Measurements from ENCODE around the gene CTNNA3.

Gene CTNNA3

GRCh38 chr10:66246177-66246576 lies 1449.8 kb downstream of the CTNNA3 start:
- DNase-seq = no peak

DNA sequence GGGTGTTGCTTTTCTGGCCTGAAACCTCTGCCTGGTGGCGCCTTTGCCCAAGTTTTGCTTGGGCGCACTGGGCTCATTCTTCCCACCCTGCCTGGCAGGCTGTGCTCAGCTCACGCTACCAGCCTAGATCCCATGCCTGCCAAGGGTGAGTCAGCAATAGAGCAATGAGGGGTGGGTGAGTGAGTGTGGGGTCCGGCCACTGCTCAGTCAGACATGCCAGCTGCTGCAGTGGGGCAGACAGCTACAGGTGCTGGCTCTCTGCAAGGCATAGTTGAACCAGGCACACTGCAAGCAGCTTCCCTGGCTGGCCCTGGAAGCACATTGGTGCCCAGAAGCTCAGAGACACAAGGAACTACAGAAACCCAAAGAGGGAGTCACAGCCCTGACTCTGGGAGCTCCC lies 1451.0 kb downstream of the CTNNA3 start:
- no peak for DNase-seq

DNA sequence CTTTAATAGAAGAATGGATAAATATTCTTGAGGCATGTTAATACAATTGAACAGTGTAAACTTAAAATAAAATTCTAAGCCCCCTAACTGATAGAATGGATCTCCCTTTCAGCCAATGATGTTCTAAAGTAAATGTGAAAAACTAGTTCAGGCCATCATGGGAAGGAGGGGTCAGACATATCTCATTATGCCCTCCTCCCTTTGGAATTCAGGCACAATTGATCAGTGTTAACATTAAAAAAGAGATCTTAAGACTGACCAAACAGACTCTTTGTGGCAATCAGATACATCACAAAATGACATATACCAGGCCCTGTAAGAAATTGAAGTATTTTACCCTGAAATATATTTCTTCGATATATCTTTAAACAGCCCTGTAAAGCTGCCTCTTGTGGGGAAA lies 1453.1 kb downstream of the CTNNA3 start:
- DNase-seq = no peak

GRCh38 chr10:66239062-66239461 lies 1456.9 kb downstream of the CTNNA3 start:
- DNase-seq = no peak

DNA sequence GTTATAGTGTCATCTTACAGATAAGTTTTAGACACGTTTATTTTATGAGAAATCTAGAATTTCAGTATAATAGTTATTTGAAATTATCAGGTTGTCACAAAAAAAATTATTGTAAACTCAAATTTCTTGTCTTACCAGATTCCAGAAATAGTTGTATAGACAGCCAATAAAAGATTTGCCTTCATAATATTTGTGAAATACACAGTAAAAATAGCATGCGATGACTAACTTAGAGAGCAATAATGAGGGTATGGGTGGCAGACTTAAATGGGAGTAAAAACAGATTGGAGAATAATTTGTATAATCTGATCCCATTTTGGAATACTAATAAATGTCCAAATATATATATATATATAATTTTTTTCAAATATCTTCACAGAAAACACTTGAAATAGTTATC lies 1457.7 kb downstream of the CTNNA3 start:
- DNase-seq = no peak

GRCh38 chr10:66234872-66235271 lies 1461.1 kb downstream of the CTNNA3 start:
- DNase-seq = peak; percentile 57

DNA sequence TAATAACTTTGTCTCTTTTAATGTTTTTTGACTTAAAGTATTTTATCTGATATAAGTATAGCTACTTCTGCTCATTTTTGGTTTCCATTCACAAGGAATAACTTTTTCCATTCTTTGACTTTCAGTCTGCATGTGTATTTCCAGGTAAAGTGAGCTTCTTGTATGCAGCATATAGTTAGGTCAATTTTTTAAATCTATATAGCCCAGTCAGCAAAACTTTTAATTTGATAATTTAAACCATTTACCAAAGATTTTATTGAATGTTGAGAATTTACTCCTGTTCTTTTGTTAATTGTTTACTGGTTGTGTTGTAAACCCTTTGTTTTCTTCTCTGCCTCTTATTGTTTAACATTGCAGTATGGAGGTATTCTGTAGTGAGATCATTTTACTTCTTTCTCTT lies 1467.1 kb downstream of the CTNNA3 start:
- DNase-seq = no peak

DNA sequence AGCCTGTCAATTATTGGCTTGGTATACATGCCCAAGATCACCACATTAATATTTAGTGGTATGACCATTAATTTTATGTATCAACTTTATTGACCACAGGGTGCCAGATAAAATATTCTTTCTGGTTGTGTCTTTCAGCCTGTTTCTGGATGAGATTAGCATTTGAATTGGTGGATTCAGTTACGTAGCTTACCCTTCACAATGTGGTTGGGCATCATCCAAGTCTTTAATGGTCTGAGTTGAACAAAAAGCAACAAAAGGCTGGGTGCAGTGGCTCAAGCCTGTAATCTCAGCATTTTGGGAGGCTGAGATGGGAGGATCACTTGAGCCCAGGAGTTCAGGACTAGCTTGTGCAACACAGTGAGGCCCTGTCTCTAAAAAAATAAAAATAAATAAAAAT lies 1472.3 kb downstream of the CTNNA3 start:
- no peak for DNase-seq

DNA sequence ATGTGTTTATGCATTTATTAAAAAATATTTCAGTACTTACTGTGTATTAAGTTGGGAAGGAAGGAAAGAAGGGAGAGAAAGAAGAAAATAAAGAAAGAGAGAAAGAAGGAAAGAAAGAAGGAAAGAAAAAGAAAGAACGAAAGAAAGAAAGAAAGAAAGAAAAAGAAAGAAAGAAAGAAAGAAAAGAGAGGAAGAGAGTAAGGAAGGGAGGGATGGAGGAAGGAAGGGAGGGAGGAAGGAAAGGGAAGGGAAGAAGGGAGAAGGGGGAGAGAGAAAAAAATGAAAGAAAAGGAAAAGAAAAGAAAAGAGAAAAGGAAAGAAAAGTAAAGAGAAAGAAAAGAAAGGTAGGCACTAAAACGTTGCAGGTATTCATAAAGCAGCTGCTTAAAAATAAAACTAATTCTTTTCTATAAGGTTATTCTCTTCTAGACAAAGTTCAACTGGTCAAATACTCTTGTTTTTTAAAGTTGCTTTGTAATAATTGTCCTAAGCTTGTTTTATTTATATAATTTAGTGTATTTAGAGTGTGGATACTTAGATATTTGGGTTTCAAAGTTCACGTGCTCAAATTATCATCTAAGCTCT lies 1473.4 kb downstream of the CTNNA3 start:
- DNase-seq = no peak

- DNase-seq = no peak
Observed at GRCh38 chr10:66218981-66219587, 1476.9 kb downstream of the CTNNA3 start.

DNA sequence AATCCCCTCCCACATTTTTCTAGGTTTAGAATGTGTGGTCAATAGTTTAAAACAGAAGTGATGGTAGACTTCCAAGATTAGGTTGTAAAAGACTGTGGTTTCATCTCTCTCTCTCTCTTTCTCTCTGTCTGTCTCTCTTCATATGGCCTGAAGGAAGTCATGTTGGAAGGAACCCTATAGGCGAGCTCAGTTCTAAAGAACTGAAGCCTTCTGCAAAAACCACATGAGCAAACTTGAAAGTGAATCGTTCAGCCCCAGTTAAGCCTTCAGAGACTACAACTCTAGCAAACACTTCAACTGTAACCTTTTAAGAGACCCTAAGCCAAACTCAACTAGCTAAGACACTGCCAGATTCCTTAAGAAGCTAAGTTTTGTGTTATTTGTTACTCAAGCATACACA lies 1477.7 kb downstream of the CTNNA3 start:
- no peak for DNase-seq

GRCh38 chr10:66215920-66216319 lies 1480.1 kb downstream of the CTNNA3 start:
- DNase-seq = no peak

DNA sequence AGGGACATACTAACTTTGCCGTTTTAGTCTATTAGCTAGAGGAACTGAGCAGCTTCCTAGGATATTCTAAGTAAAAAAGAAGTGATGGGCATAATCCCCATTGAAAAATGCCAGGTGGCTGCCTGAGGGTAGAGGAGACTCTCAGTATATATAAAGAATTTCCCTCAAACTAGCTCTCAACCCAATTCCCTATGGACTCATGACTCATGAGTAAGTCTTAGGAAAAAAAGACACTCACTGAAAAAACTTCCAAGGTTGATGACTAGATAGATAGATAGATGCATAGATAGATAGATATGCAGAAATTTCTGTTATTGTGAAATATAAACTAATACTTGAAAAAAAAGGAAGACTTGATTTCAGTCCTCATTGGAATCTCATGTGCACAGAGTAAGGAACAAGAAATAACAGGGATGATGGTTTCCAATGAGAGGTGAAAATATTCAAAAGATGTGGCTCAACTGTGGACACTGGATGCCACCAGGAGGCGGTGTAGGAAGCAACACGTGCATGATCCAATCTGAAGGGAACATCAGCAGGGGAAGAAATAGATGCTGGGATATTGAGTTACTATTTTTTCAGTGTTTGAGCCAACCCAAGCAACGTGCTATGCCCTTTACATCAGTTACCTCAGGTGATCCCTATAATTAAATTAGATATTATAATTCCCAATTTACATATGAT lies 1481.1 kb downstream of the CTNNA3 start:
- DNase-seq = peak; percentile 8

GRCh38 chr10:66209025-66209424 lies 1487.0 kb downstream of the CTNNA3 start:
- no peak for DNase-seq

GRCh38 chr10:66204838-66205237 lies 1491.2 kb downstream of the CTNNA3 start:
- DNase-seq = no peak

DNA sequence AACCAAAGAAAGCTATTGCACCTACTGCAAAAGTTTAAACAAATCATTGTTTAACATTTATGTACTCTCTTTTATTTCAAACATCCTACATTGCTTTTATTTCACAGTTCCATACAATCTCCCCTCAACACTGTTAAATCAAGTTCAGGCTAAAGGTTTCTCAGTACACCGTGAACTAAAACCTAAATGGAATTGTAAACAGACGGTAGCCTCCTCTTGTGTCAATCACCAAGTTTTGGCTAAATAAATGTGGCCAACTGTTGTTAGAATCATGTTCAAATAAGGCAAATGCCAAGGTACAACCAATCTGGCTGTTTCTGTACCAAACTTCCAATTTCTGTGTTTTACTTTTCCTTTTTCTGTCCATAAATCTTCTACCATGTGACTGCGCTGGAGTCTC lies 1493.9 kb downstream of the CTNNA3 start:
- no peak for DNase-seq

DNA sequence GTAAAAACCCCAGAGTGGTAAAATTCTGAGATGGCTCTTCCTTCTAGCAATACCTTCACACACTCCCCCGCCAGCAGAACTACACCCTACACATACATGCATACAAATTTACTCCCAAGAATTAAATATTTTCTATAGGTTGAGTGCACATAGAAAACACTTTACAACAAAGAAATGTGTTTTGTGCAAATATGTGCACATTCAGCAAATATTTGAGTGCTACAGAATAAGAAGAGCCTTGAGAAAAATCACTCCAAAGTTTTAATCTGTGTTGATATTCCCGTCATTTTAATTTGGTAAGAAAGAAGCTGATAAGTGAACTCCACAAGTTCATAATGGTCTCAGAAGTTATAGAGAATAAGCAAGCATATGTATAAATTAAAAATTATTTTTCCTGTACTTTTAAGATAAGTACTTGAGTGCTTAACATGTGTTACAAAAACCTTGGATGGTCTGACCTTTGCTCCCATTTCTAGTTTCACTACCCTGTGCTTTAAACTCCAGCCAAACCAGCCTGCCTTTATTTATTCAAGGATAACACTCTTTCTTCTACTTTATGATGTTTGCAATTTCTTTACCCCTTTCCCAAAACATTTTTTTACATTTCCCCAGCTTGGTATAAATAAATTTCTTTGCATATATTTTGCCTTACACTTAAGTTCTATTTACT lies 1503.7 kb downstream of the CTNNA3 start:
- DNase-seq = no peak

- no peak for DNase-seq
Observed at GRCh38 chr10:66190413-66190812, 1505.6 kb downstream of the CTNNA3 start.

GRCh38 chr10:66189271-66189670 lies 1506.7 kb downstream of the CTNNA3 start:
- no peak for DNase-seq

GRCh38 chr10:66187053-66187733 lies 1508.8 kb downstream of the CTNNA3 start:
- peak; percentile 32 for DNase-seq

- no peak for DNase-seq
Observed at GRCh38 chr10:66183028-66183427, 1513.0 kb downstream of the CTNNA3 start.

GRCh38 chr10:66180581-66181318 lies 1515.2 kb downstream of the CTNNA3 start:
- DNase-seq = peak; percentile 91

DNA sequence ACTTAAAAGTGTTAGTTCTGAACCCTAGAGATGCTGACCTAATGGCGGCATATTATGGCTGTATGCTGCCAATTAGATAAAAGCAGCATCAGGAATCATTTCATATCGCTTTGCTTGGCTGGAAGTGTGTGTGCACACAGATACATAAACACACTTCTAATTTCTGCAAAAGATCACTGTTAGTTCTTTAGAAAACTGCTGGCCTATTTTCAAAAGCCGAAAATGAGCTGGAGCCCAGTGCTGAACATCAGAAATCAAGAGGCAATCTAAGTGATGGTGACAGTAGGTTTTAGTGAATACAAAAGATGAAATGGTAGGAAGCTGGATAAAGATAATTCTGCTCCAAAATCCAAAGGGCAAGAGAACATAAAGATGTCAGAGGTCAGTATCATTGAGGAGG lies 1516.0 kb downstream of the CTNNA3 start:
- no peak for DNase-seq

Data from OCI-M1 (cell line).